Glutamatergic neuron (in vitro differentiated cells): ENCODE data around the gene RAB19. TPM values are rescaled to one million over a fixed set of nuclear protein-coding genes. Genes with fewer than 3 reads are reported as not detected.

Experiments
- DNase-seq: peaks from one replicate; pipeline ENCODE4 v3.0.0; 2022
- H3K27ac Mint-ChIP-seq: one replicate; pipeline ENCODE4 v1.8.0; 2020; ENCODE audit warnings: mild to moderate bottlenecking, mixed read lengths, inconsistent platforms; ENCODE audit not compliant: unreplicated experiment
- H3K27me3 Mint-ChIP-seq: one replicate; pipeline ENCODE4 v1.8.0; 2020; ENCODE audit warnings: mild to moderate bottlenecking, moderate library complexity, mixed read lengths, inconsistent platforms; ENCODE audit not compliant: unreplicated experiment
- H3K36me3 Mint-ChIP-seq: one replicate; pipeline ENCODE4 v1.8.0; 2020; ENCODE audit warnings: mild to moderate bottlenecking, mixed read lengths, inconsistent platforms; ENCODE audit not compliant: unreplicated experiment
- H3K4me1 Mint-ChIP-seq: one replicate; pipeline ENCODE4 v1.8.0; 2020; ENCODE audit warnings: mild to moderate bottlenecking, low read depth, mixed read lengths, inconsistent platforms; ENCODE audit not compliant: unreplicated experiment
- H3K4me3 Mint-ChIP-seq: one replicate; pipeline ENCODE4 v1.8.0; 2020; ENCODE audit warnings: mild to moderate bottlenecking, mixed read lengths, inconsistent platforms; ENCODE audit not compliant: unreplicated experiment
- H3K9me3 Mint-ChIP-seq: one replicate; pipeline ENCODE4 v1.8.0; 2020; ENCODE audit warnings: mild to moderate bottlenecking, moderate library complexity, mixed read lengths, inconsistent platforms; ENCODE audit not compliant: unreplicated experiment
- total RNA-seq: library from RNA; stranded (reverse); fragmentation: NEBNext Ultra II Directional; extraction: Animal tissue kit (Norgen Biotek cat#: 25700); gene quantifications from one replicate; pipeline ENCODE4 v1.2.1, GENCODE V29; 2021; ENCODE audit not compliant: unreplicated experiment
- TF ChIP-seq, protein P1 (sequence below): fragments of 200-600 bp; sonication (generic); IDR thresholded peaks from one replicate; pipeline ENCODE4 v1.5.0; 2021; ENCODE audit not compliant: partially characterized antibody, unreplicated experiment

Gene RAB19
- total RNA-seq, 1 donor from 2014 or later = not detected

DNA sequence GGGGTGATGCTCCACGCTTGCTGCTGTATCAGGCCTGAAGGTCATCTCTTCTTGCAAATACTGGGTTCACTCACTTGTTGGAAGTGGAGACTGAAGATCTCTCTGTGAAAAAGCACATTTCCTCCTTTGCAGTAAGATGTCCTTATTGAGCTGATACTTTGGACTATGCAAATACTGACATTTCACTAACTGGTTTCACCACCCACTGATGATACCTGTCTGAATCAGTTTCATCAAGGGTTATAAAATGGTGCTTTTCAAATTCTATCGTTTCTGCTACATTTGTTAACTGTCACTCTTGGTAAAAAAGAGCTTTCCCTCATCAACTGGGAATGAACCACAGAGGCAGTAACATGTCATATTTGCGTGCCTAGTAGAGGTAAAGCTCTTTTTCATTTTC is 35.5 kb downstream of the RAB19 start:
- Mint-ChIP-seq H3K27me3 (no peaks in the 10 kb centered on the region), H3K9me3 (no peaks in the 10 kb centered on the region), H3K4me1 (no peaks in the 10 kb centered on the region), H3K36me3 (no peaks in the 10 kb centered on the region), H3K27ac (no peak overlapping the region), H3K4me3 (no peak overlapping the region)
- no peak for DNase-seq
- TF ChIP-seq, protein P1, sequence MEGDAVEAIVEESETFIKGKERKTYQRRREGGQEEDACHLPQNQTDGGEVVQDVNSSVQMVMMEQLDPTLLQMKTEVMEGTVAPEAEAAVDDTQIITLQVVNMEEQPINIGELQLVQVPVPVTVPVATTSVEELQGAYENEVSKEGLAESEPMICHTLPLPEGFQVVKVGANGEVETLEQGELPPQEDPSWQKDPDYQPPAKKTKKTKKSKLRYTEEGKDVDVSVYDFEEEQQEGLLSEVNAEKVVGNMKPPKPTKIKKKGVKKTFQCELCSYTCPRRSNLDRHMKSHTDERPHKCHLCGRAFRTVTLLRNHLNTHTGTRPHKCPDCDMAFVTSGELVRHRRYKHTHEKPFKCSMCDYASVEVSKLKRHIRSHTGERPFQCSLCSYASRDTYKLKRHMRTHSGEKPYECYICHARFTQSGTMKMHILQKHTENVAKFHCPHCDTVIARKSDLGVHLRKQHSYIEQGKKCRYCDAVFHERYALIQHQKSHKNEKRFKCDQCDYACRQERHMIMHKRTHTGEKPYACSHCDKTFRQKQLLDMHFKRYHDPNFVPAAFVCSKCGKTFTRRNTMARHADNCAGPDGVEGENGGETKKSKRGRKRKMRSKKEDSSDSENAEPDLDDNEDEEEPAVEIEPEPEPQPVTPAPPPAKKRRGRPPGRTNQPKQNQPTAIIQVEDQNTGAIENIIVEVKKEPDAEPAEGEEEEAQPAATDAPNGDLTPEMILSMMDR = no peak

DNA sequence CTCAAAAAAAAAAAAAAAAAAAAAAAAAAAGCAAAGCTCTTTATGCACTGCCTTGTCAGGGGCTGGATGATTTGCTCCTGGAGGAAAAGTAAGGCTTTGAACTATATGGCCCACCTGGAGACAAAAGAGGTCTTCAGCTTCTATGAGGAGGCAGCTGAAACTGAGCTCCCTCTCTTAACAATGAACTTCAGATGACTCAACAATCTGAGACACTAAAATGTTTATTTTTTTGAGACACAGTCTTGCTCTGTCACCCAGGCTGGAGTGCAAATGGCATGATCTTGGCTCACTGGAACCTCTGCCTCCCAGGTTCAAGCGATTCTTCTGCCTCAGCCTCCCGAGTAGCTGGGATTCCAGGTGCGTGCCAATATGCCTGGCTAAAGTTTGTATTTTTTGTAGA is 36.7 kb downstream of the RAB19 start:
- Mint-ChIP-seq H3K36me3 (no peaks in the 10 kb centered on the region), H3K4me1 (no peaks in the 10 kb centered on the region), H3K27me3 (no peaks in the 10 kb centered on the region), H3K4me3 (no peak overlapping the region), H3K9me3 (no peaks in the 10 kb centered on the region), H3K27ac (no peak overlapping the region)
- no peak for DNase-seq
- TF ChIP-seq, protein P1 = no peak

DNA sequence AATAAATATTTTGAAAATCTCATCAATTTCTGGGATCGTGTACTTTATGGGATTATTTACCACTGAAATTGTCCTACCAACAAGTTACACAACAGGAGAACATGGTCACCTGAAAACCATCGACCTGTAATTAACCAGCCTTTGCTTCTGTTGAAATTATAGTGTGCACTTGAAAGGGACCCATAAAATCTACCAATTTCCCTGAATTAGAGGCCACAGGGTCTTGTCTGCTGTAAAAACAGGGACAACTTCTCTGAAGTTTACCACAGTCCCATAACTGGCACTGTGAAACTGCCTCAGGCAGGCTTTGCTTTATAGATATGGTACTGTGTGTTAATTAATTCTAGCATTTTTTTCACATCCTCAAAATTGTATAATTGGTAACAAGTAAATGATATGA is 37.7 kb downstream of the RAB19 start:
- H3K27me3 Mint-ChIP-seq = no peaks in the 10 kb centered on the region
- no peak for DNase-seq
- TF ChIP-seq, protein P1 = no peak
- peaks cover 4% of the 10 kb centered on the region for H3K36me3 Mint-ChIP-seq
- H3K27ac Mint-ChIP-seq = no peak overlapping the region
- no peak overlapping the region for H3K4me3 Mint-ChIP-seq
- H3K9me3 Mint-ChIP-seq = no peaks in the 10 kb centered on the region
- no peaks in the 10 kb centered on the region for H3K4me1 Mint-ChIP-seq

DNA sequence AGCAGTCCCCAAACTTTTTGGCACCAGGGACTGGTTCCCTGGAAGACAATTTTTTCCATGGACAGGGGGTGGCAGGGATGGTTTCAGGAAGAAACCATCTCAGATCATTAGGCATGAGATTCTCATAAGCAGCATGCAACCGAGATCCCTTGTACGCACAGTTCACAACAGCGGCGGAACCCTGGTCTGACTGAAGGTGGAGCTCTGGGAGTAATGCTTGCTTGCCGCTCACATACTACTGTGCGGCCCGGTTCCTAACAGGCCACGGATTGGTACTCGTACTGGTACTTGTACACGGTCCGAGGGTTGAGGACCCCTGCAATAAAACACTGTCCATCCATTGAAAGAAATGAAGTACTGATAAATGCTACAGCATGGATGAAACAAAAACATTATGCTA is 42.6 kb downstream of the RAB19 start:
- H3K9me3 Mint-ChIP-seq = no peaks in the 10 kb centered on the region
- H3K4me3 Mint-ChIP-seq = no peak overlapping the region
- TF ChIP-seq, protein P1 = no peak
- no peak for DNase-seq
- no peak overlapping the region for H3K27ac Mint-ChIP-seq
- peaks cover 9% of the 10 kb centered on the region for H3K36me3 Mint-ChIP-seq
- no peaks in the 10 kb centered on the region for H3K27me3 Mint-ChIP-seq
- H3K4me1 Mint-ChIP-seq = no peaks in the 10 kb centered on the region

DNA sequence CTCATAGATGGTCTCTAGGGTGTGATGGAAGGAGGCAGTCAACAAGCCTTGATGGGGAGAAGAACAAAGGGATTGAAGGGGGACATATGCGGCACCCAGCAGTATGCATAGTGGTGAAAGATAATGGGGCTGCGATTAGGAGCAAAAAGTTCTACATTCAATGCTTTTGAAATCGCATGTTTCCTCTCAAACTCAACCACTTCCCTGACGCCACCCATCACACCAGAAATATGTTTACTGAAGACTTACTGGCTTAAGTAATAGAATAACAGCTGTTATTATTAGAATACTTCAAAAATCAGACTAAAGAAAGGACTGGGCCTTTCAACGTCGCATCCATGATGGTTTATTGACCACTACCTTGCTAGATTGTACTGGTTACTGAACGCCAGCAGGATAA is 44.0 kb downstream of the RAB19 start:
- Mint-ChIP-seq H3K4me3 (no peak overlapping the region), H3K9me3 (peaks cover 1% of the 10 kb centered on the region), H3K27ac (no peak overlapping the region), H3K36me3 (peaks cover 9% of the 10 kb centered on the region), H3K27me3 (no peaks in the 10 kb centered on the region), H3K4me1 (no peaks in the 10 kb centered on the region)
- TF ChIP-seq, protein P1 = no peak
- no peak for DNase-seq
